HG03045 (cell line): ENCODE data around the gene ABHD3.
"Not testable (repeated sequence)": the region's sequence is repeated elsewhere in the genome, so short reads cannot be mapped to it uniquely, and the experiment has no call there.

Experiments
- ATAC-seq: cut with Tn5 transposase; IDR thresholded peaks from one replicate; pipeline ENCODE4 v1.9.1; 2021; ENCODE audit warnings: mild to moderate bottlenecking, moderate library complexity; ENCODE audit not compliant: unreplicated experiment

ABHD3 gene

DNA sequence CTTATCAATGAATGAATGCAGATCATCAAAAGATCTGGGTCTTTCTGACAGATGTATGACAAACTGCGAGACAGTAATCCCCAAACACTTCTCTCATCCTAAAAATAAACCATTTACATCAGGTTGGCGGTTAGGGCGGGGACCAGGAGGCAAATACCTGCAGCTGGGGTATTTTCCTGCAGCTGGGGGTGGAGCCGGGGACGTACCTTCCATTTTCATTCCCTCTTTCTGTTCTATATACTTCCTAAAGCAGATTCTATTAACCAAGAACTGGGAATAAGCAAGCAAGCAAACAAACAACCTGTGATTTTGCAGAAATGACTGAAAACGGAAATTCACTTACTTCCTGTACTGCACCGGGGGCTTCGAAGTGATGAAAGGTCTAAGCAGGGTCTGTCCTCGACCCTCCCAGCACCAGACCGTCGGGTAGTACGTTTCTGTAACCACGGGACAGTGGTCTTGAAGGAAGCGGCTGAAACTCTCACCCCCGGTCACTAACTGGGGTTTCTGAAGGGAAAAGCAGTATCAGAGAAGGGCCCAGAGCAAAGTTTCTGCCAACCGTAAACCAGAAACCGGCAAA, 1.2 kb downstream of the ABHD3 start:
- ATAC-seq = no peak

DNA sequence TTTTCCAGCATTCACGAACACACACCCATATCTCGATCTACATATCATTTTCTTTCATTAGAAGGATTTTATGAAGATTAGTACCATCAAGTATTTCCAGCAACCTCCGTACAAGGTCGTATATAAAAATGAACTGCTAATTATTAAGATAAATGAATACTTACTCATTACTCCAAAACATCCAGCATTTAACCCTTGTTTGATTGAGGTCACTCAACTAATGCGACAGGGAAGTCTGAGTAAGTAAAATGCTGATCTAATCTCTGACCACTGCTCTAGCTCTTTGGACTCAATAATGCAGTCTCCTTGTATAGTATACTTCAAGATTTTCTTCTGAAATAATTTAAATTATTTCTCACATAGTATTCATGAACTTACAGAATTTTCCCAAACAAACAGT, 2.0 kb downstream of the ABHD3 start:
- no peak for ATAC-seq

DNA sequence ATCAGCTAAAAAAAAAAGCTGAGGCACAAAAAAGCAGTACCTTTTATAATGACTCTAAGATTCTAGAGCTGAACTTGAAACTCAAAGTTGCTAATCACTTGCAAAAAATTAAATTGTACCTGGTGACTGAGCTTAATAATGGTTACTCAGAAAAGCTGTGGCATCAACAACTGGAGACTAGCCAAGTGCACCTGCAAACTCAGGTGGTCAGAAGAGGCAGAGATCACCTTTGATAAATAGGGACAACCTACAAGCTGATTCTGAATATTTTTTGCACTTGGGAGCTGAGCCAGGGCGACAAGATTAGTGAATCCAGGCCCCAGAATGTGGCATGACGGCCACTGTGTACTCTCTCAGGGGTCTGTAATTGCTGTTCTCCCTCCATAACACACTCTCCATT, 3.0 kb downstream of the ABHD3 start:
- ATAC-seq = no peak

DNA sequence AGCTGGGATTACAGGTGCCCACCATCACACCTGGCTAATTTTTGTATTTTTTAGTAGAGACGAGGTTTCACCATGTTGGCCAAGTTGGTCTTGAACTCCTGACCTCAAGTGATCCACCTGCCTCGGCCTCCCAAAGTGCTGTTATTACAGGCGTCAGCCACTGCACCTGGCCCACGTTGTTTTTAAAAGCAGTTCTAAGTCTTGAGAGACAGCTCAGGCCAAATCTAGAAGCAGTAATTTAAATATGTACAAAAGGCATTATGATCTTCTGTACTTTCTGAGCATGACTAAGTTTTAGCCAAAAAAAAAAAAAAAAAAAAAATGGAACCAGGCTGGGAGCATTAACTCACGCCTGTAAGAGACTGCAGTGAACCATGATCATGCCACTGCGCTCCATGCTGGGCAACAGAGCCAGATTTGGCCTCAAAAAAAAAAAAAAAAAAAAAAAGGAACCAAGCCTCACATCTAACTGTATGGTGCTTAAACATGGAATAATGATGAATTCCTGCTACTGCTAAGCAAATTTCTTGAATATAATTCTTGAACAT, 4.0 kb downstream of the ABHD3 start:
- no peak for ATAC-seq

DNA sequence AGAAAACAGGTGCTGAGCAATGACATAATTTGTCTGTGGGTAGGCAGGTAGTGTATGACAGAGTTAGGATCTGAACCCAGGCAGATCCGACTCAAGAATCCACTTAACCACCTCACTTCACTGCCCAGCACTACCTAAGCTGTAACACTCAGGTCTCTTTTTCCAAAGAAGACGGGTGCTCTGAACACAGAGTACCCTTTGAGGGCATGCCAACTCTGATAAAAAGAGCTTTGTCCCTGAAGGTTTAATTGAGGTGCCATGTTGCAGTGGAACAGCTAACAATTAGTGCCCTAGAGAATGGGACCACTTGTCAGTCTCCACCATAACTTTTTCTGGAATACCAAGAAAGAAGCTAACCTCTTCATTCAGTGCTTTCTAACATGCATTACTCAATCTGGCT, 11.3 kb downstream of the ABHD3 start:
- ATAC-seq = no peak

DNA sequence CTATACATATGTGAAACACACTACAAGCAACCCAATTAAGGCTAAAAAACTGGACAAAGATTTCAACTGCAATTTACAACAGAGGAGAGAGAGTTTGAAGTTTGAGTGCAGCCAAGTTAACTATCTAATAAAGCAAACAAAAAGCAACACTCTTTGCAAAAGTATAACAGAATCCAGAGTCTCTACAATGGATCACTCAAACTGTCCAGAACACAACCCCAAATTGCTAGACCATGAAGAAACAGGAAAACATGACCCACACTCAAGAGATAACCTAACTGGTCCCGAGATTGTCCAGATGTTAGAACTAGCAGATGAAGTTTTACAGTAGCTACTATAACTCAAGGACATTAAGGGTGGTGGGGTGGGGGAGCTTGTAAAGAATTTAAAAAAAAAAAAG, 14.8 kb downstream of the ABHD3 start:
- no peak for ATAC-seq

DNA sequence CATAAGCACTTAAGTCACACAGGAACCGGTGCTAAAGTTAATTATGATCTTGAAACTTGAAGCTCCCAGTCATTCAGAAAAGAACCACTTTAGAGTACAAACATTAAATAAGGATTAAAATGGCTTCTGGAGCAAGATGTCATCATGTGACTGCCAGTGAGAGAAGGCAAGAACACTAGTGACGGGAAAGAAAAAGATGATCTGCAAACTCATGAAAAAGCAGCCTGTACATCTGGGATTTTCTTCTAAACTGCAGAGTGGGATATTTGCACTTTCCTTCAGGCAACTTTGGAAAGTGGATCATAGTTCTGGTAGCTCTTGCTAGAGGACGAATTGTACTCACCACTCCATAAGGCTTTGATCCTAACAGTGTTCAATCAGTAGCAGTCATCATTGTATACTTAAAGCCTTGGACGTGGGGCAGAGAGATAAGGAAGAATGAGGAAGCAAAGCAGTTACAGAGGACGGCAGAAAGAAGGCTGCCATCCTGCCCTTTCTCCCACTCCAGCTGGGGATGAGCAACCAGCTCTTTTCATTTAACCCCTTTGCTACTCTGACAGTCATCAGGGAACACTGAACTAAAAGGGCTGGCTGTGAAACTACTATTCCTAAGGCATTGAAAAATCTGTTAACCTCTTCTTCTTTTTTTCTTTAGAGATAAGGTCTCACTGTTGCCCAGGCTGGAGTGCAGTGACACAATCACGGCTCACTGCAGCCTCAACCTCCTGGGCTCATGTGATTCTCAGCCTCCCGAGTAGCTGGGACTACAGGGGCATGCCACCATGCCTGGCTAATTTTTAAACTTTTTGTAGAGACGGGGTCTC, 18.1 kb downstream of the ABHD3 start:
- ATAC-seq = no peak

DNA sequence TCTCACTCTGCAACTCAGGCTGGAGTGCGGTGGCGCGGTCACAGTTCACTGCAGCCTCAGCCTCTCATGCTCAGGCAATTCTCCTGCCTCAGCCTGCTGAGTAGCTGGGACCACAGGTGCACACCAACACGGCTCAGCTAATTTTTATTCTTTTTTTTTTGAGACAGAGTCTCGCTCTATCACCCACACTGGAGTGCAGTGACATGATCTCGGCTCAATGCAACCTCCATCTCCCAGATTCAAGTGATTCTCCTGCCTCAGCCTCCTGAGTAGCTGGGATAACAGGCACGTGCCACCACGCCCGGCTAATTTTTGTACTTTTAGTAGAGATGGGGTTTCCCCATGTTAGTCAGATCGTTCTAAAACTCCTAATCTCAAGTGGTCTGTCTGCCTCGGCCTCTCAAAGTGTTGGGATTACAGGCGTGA, 19.0 kb downstream of the ABHD3 start:
- peak; percentile 80 for ATAC-seq

DNA sequence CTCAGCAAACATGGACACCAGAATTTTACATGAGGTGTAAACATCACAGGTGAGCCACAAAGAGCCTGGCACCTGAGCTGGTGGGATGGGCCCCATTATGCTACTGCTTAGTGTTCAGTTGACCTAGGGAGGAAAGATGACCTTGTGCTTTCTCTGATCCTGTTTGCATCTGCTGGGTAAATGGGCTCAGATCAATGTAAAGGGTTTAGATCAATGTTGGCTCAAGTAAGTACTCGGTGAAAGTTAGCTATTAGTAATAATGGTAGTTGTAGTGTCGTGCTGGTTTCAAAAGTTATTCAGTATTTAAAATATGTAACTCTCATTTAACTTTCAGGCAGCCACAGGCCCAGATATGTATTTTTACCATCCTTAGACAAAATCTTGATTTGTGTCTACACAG, 19.8 kb downstream of the ABHD3 start:
- ATAC-seq = no peak

DNA sequence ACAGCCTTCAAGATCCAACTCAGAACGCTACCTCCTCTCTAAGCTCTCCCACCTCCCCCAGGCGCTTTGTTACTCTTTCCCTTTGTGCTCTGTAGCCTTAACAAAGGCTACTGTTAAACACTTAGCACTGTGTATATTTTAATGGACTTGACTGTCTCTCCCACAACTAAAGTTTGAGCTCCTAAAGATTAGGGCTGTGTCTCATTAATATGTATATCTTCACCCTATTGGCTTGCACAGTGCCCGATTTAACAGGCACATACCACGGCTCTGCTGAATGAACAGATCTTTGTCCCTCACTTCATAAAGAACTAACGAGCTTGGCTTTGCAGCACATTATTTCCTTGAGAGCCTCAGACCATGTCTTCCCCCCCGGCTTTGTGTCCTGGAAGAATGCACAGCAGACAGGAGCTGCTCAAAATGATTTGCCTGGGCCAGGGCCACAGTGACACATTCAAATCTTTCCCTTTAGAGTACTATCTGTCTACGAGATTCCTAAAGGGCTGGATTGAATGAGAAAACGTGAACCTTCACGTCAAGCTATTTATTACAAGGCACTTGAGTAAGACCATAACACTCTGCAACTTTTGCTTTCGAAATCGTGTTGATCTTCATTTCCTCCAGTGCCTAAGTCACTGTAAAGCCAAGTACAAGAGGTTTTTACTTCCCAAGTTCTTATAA, 22.1 kb downstream of the ABHD3 start:
- peak; percentile 48 for ATAC-seq

DNA sequence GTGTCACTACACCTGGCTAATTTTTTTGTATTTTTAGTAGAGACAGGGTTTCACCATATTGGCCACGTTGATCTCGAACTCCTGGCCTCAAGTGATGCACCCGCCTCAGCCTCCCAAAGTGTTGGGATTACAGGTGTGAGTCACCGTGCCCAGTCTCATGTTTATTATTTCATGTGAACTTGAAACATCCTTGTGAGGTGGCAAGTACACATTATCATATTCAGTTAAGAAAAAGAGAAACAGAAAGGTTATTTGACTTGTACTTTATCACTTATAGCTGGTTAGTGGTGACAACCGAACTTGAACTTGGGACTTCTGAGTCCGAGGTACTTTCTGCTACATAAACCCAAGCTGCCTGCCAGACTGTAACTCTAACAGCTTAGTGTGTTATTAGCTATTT, 24.4 kb downstream of the ABHD3 start:
- no peak for ATAC-seq

DNA sequence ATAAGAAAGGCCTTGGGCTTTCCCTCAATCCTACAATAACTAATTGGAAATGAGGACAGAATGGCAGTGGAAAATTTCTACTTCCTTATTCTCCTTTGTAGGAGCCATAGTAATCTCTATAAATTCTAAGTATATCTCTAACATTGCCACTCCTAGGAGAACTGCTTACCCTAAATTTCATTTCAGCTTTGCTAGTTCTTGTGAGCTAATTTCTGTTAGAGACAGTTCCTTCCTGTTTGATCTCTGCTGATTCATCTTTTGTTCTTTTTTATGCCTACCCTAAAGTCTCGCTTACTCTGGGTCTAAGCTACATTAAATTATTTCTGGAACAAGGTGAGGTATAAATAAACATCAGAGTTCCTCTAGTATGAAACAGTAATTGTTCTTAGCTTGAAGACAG, 25.7 kb downstream of the ABHD3 start:
- no peak for ATAC-seq

DNA sequence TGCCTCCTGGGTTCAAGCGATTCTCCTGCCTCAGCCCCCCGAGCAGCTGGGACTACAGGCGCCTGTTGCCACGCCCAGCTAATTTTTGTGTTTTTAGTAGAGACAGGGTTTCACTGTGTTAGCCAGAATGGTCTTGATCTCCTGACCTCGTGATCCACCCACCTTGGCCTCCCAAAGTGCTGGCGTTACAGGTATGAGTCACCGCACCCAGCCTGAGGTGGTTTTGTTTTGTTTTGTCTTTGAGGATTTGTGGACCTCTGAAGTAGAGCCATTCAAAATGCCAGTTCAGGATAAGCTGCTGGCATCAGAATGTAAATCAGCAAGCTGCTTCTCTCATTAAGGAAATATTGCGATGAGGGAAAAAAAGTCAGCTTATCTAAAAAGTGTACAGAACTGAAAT, 29.2 kb downstream of the ABHD3 start:
- ATAC-seq = not testable (repeated sequence)

DNA sequence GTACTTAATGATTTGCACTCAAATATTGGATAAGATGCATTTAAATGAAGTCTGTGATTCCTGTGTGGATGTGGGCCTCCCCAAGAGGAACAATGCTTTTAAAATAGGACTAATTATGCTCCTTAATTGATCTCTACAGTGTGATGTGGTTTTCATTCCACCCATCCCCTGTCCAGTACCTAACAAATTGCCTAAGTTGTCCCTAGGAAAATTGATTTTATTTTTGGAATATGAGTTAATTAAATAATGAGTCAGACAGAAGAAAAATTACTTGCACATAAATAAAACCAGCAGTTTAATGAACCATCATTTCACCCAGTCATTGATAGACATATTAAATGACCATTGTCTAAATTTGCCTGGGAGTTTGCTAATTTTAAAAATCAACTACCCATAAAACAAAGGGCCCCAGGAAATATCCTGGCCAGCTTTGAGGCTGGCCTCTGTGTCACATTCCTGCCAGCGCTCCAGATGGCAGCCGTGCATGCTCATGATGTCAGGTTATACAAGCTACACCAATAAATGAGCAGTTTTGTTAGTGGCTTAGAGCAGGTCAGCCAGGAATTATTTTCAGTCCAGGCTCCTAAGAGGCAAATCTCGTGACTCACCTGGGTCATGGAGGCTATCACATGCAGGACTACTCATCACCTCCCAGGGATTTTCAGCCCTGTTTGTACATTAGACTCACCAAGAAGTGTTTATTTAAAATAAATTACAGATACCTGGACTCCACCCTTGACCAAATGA, 31.9 kb downstream of the ABHD3 start:
- ATAC-seq = no peak

DNA sequence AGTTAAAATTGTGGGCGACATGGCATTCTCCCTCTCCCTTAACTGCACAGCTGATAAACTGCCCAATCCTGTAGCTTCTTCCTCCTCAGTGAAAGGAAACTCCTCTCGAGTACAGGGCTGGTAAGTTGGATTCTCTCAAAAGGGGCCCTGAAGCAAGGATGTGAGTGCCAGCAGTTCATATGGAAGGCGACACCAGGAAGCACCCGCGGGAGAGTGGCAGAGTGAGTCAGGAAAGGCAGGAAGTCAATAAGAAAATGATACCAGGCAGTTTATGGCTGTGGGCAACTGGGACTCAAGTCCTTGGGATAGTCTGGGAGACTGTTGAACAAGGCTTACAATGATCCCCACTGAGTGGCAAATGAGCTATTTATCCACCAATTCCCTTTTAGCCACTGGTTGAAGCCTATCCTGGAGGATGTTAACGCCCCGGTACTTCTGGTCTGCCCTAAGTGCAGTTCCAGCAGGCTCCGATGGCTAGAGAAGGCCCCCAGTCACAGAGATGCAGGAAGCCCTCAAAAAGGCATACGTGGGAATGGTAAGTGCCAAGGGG, 34.8 kb downstream of the ABHD3 start:
- no peak for ATAC-seq

DNA sequence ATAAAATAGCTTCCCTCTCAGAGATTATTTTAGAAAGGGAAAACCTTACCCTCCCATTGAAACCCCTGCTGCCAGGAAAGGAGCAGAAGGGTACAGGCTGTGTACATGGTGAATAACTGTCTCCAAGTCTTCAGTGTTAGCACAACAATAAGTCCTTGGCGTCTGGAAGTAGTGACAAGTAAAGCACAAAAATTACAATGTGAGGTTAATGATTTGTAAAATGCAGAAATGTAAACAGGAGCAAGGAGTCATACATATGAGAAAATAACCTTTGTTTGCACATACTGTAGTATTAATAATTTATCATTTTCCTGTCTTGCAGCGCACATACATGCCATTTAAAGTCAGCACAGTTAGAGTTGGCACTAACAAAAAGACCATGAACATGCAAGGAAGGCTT, 40.5 kb downstream of the ABHD3 start:
- ATAC-seq = no peak

DNA sequence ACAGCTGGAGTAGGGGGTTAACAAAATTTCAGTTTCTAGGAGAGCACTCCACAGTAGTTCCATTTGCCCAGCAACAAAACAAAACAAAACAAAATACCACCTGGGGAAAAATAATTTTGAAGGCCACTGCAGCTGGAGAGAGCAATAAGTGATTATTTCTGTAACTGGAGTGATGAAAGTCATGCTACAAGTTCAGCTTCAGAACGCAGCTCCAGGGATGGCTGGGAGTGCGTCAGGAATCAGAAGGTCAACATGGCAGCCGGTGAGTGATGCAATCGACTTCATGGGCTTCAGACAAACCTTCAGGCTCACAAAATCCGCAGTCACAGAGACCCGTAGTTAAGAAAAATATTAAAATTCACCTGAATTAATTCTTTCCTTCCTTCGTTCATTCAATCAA, 41.0 kb downstream of the ABHD3 start:
- no peak for ATAC-seq

DNA sequence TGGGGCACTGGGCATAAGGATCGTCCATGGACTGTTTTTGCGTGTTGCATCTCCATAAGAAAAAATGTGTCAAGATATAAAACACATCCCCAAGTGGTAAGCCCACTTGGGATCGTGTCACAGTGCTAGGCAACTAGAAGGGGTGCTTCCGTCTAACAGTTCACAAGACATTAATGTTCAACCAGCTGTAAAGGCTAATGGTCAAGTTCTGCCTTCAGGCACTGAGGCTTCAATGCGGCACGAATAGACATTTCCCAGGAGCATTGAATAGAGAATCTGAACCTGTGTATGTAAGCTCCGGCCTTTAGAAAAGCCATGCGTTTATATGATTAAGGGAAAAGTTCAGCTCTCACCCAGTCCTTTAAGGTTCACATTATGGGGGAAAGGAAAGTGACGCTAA, 42.0 kb downstream of the ABHD3 start:
- no peak for ATAC-seq

DNA sequence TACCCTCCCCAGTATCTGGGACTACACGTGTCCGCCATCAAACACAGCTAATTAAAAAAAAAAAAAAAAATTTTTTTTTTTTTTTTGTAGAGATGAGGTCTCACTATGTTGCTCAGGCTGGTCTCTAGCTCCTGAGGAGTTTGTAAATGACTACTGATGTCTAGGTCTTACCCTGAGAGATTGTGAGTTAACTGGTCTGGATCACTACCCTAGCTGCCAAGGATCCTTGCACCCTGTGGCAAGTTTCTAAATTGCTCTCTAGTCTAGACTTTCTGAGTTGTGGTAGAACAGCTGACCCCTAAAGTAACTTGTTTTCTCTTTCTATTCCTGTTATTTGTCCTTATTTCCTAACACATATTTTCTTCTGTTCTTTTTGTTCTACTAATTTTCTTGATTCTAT, 44.5 kb downstream of the ABHD3 start:
- no peak for ATAC-seq

DNA sequence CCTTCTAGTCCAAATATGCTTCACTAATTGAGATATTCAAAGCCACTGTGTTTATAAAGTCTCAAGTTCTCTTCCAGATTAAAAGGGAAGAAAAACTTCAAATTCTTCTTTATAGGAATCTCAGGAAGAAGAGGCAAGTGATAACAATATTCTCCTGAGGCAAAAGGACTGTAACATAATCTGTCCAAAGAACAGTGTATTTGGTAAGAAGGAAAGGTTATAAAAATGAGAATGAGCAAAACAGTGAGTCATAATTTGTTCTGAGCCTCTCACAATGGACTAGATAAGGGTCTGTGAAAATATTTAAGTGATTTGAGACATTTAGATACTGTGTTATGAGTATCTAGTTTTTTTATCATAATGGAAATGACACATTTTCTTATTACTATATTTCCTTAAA, 48.2 kb downstream of the ABHD3 start:
- ATAC-seq = no peak

DNA sequence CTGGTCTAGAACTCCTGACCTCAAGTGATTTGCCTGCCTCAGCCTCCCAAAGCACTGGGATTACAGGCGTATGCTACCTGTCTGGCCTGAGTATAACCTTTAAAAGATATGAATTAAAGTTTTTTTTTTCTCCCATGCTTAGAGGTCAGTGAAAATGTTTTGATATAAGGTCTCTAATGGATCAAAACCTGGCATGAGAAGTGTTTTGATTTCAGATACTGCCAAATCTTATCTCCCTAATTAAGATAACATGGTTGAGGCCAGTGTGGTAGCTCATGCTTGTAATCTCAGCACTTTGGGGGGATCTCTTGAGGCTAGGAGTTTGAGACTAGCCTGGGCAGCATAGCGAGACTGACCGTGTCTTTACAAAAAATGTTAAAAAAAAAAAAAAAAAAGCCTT, 51.2 kb downstream of the ABHD3 start:
- ATAC-seq = no peak
